HUDEP-2 (cell line): ENCODE results near the gene FAM181A.

Experiments
- DNase-seq, 76 experiments: peaks; one replicate each; lab custom pipeline; 2025; ENCODE audit not compliant: unreplicated experiment in 76 of 76; lab: John Stamatoyannopoulos, UW

FAM181A gene

DNA sequence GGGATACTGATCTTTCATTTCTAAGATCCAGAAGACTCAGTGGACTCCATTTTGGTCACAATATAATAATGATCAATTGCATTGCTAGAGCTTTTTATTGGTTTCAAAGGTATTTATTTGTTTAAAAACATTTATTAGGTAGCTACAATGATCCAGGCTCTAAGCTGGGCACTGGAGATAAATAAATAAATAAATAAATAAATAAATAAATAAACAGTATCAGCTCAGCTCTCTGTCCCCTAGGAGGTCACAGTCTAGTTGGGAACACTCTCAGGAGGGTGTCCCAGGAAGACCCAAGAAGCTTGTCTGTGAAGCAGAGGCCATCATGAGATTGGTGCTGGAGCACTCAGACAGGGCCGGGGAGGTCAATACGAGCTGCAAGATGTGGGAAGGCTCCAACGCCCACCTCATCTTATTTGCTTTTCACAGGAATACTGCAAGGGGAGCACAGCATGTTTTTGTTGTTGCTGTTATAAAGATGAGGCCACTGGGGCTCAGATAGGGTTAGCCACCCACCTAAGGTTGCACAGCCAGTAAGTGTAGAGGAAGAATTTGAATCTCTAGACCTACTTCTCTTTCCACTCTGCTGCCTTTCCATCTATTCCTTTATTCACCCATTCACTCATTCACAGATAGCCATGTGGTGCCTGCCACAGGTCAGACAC lies 33.8 kb downstream of the FAM181A start:
- no peak for DNase-seq

GRCh38 chr14:93961620-93962019 lies 34.5 kb downstream of the FAM181A start:
- DNase-seq: no peak

GRCh38 chr14:93962701-93963601 lies 35.8 kb downstream of the FAM181A start:
- DNase-seq: no peak

DNA sequence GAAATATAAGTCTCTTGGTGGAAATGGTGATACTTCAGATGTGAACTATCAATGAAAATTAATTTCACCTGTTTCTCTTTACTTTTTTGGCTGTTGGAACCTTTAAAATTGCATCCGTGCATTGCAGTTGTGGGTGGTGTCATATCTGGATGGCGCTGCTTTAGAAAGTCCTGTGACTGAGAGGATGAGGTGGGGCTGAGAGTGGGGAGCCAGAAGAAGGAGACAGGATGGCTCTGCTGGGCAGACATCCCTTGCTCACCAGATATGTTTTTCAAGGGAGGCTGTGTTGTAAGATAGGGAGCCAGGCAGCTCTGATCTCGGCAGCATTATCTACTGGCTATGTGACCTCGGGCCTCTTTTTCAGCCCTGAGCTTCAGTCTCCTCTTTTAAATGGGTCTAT lies 36.5 kb downstream of the FAM181A start:
- no peak for DNase-seq

GRCh38 chr14:93964281-93964680 lies 37.1 kb downstream of the FAM181A start:
- DNase-seq: no peak

DNA sequence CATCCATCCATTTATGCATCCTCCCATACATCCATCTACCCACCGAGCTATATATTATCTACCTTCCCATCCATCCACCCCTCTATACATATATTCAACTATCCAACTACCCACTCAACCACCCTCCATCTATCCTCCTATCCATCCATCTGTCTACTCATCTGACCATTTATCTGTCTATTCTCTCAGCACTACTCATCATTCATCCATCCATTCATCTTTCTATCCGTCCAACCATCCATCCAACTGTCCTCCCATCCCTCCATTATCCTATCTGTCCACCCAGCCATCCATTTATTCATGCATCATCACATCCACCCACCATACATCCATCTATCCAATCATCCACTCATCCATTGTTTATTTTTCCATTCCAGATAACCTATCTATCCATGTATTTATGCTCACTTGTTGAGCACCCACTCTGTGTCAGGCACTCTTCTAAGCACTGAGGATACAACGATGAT lies 37.7 kb downstream of the FAM181A start:
- no peak for DNase-seq

DNA sequence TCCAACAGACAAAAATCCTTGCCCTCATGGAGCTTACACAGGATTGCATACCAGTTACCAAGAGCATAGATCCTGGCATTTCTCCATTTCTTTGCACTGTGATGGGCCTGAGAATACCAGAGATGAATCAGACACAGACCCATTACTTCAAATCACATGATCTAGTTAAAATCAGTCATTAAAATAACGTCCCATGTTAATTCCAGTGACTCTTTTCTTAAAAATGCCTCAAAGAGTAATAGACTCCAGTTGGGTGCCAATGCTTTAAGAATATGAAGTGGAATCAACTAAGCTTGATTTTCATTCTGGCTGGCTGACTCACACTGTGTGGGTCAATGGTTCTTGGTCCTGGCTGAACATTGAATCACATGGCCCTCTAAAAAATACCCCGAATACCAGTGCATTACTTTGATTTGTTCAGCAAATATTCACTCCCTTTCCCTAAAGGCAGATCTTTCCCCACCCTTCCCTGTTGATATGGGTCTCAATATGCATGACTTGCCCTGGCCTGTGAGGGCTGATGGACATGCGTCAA lies 38.2 kb downstream of the FAM181A start:
- no peak for DNase-seq

DNA sequence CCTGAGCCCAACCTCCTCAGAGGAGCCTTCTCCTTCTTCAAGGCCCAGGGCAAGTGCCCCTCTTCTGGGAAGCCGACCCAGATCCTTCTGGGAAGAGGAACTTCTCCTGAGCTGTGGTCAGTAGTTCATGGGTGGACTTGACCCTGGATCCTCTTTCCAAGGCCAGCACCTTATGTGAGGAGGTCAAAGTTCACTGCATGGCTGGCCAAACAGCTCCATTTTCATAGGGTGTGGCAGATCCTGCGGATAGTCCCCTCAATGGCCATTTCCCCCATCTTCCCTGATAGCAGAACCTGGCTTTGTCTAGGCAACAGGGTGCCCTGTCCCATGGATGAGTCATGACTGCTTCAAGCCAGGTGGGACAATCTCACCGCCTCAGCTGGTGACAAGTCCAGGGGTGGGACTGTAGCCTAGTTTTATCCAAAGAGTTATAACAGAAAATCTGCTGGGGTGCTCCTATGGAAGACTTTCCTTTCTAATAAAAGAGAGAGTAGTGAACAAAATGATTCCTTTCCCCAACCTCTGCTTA lies 38.9 kb downstream of the FAM181A start:
- no peak for DNase-seq

- no peak for DNase-seq
These were observed 40.6 kb downstream of the FAM181A start for GRCh38 chr14:93967637-93968250.

- no peak for DNase-seq
These were observed 42.1 kb downstream of the FAM181A start for GRCh38 chr14:93969082-93969828.

DNA sequence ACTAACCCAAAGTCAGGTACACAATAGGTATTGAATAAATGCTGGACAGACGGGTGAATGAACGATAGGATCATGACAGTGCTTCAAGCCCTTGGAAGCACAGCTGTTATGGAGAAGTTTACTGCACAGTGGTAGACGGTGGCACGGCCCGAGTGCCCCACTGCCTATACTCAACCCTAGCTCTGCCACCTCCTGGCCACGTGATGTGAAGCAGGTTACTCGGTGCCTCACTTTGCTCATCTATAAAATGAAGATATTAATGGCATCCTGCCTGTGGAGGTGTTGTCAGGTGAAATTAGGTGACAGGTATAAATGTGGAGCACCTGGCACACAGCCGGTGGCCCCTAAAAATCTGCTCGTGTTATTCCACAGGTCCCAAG lies 43.4 kb downstream of the FAM181A start:
- peak in 3 of 76 experiments; percentile 1 to 16 (median 8) for DNase-seq

- no peak for DNase-seq
These were observed 44.0 kb downstream of the FAM181A start for GRCh38 chr14:93970965-93971634.

GRCh38 chr14:93971635-93972027 lies 44.5 kb downstream of the FAM181A start:
- DNase-seq: no peak

GRCh38 chr14:93972618-93973205 lies 45.6 kb downstream of the FAM181A start:
- no peak for DNase-seq

DNA sequence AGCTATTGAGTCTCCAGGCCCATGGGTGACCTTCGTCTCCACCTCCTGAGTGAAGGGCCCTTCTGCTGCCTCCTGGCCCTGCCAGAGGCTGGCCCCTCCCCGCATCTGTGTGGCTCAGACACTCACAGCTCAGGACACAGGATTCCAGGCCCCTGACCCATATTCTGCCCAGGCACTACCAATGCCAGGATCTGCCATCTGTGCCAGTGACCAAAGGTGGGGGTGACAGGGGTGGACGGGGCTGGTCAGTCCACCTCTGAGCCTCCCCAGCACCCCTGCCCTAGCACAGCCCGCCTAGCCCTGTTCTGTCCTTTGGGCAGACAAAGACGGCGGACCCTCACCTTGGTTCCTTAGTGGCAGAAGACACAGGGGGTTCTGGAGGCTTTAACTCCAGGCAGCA lies 46.5 kb downstream of the FAM181A start:
- DNase-seq: no peak

- no peak for DNase-seq
These were observed 47.2 kb downstream of the FAM181A start for GRCh38 chr14:93974299-93974698.

- DNase-seq: no peak
These were observed 47.7 kb downstream of the FAM181A start for GRCh38 chr14:93974833-93975232.

- DNase-seq: no peak
These were observed 48.8 kb downstream of the FAM181A start for GRCh38 chr14:93975791-93976476.
